HG03442 (cell line): ENCODE data around the gene CYP46A1.

Source experiments
- ATAC-seq: cut with Tn5 transposase; IDR thresholded peaks from one replicate; pipeline ENCODE4 v1.9.1; 2021; ENCODE audit warnings: mild to moderate bottlenecking, moderate library complexity; ENCODE audit not compliant: unreplicated experiment

The CYP46A1 gene

DNA sequence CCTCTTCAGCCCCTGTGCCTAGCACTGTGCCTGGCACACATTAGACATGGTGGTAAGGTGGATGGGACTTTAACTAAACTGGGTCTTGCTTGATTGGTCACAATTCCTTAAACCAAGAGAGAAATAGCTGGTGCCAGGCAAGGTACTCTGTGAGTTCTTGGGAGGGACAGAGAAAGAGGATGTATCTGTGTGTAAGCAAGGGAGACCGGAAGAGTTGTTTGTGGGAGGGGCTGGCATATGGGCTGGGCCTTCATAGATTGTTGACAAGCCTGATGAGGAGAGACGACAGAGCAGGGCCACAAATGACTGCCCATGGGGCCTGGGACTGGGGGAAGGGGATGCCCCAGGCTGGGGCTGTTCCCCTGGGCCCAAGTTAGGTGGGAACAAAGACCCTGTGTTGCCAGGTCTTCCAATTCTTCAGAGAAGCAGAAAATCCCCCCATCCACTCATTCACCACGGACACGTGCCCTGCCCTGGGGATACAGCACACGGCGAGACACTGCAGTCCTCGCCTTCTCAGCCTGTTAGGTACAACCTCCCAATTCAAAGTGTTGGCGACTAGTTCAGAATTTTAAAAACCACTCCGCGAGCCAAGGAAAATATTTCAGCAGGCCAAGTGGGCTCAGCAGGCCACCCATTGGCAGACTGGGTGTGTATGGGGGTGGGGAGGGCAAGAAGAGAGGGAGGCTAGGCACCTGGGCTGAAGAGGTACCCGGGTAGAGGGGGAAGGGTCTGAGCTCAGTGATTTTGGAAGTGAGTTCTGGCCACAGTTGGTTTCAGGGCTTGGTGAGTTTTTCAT lies 11.4 kb upstream of the CYP46A1 start:
- ATAC-seq, result peak; percentile 53

DNA sequence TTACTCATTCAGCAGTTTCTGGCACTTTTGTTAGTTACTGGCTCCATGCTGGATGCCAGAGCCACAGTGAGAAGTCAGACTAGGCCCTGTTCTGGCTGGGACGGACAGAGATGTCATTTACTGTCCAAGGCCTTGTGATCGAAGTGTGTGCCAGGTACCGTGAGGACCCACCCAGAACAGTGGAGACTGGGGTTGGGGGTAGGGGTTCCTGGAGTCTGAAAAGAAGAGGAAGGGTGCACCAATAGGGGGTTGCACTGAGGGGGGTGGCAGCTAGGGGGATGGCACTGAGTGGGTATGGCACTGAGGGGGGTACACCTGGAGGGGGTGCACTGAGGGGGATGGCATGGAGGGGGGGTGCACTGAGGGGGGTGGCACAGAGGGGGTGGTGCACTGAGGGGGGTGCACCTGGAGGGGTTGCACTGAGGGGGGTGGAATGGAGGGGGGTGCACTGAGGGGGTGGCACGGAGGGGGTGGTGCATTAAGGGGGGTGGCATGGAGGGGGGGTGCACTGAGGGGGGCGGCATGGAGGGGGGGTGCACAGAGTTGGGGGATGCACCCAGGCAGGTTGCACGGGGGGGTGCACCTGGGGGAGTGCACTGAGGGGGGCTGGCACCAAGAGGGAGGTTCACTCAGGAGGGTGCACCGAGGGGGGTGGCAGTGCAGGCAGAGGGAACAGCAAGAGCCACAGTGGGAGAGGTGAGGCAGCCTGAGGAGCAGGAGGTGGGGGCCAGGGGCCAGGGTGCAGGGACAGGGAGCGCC lies 10.6 kb upstream of the CYP46A1 start:
- ATAC-seq, result no peak

DNA sequence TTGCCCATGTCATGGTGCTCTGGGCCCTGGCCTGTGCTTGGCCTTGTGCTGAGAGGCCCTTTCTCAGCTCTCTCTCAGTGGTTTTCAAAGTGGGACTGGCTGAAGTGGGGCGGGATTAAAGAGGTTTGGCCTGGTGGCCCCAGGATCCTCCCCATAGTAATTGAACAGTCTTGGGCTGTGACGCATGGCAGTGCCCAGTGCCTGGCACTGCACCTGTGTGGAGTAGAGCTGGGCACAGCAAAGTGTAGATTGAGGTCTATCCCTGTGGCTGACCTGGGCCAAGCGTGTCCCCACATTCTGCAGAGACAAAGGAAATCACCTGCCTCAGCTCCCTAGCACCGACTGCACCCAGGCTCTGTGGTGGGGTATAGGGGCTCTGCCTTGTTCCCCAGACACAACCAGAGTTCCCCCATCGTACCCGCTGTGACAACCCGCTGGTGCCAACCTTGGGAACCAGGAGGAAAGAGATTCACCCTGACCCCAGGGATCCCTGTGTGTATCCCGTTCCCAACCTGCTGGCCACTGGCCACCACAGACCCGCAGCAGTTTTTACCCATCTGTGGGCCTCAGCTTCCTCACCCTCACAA lies 9.9 kb upstream of the CYP46A1 start:
- no peak for ATAC-seq

DNA sequence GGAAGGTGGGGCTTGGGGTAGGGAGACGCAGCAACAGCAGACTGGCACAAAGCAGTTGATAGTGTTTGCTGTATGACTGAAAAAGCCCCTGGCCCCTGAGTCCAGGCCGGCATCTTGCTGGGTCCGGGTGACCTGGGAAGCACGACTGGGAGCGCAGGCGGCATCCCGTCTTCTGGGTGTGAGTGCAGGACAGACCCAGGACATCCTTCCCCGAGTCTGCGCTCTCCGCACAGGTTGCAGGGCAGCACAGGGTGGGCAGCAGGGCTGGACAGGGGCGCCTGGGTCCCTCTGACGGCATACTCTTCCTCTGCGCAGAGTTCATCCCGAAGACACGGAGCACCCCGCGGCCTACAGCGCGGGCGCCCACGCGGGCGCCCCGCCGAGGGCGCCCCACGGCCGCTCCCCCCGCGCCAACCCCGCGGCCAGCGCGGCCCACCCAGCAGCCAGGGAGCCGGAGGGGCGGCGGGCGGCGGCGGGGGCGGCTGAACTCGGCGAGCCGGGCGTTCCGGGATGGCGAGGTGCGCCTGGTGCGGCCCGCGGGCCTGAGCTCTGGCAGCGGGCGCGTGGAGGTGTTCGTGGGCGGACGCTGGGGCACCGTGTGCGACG lies 9.2 kb upstream of the CYP46A1 start:
- ATAC-seq, result no peak

DNA sequence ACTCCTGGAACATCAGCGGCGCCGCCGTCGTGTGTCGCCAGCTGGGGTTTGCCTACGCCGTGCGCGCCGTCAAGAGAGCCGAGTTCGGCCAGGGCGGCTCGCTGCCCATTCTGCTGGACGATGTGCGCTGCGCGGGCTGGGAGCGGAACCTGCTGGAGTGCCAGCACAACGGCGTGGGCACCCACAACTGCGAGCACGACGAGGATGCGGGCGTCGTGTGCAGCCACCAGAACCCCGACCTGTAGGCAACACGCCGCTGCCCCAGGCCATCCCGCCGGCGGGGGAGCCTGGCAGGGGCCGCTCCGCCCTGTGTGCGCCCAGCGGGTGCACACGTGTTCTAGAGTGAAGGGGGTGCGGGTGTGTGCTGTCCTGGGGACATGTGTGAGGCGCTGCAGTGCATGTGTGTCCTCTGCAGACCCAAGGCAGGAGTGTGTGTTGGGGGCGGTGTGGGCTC lies 8.7 kb upstream of the CYP46A1 start:
- no peak for ATAC-seq

DNA sequence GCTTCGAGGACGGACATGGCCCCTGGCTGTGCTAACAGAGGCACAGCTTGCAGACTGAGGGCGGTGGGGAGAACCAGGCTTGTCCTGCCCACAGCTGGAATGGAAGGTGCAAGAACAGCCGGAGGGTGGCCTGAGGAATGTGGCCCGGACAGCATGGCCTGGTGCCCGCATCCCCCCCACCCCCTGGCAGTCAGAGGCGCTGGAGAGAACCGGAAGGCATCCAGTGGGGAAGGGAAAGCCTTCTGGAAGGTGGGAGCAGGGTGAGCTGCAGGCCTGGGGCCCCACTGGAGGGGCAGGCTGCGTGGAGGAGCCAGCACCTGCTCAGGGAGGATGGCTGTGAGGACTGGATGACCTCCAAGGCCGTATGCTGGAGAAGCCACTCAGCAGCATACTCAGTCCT lies 8.1 kb upstream of the CYP46A1 start:
- ATAC-seq, result no peak

DNA sequence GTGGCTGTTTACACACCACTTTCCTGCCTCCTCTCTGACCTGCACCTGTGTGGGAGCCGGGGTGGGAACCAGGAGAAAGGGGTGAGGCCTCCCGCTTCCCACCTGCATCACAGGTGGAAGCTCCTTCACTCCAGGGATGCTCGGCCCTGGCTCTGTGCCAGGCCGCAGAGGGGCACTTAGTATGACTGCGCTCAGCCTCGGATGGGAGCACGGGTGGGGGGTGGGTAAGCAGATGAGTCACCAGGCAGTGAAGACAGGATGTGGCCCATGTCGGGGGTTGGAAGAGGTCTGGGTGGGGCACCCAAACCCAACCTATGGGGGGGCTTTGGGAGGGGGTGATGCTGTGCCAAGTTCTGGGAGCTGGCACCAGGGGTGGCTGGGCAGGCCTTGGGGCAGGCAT lies 7.4 kb upstream of the CYP46A1 start:
- ATAC-seq, result no peak

DNA sequence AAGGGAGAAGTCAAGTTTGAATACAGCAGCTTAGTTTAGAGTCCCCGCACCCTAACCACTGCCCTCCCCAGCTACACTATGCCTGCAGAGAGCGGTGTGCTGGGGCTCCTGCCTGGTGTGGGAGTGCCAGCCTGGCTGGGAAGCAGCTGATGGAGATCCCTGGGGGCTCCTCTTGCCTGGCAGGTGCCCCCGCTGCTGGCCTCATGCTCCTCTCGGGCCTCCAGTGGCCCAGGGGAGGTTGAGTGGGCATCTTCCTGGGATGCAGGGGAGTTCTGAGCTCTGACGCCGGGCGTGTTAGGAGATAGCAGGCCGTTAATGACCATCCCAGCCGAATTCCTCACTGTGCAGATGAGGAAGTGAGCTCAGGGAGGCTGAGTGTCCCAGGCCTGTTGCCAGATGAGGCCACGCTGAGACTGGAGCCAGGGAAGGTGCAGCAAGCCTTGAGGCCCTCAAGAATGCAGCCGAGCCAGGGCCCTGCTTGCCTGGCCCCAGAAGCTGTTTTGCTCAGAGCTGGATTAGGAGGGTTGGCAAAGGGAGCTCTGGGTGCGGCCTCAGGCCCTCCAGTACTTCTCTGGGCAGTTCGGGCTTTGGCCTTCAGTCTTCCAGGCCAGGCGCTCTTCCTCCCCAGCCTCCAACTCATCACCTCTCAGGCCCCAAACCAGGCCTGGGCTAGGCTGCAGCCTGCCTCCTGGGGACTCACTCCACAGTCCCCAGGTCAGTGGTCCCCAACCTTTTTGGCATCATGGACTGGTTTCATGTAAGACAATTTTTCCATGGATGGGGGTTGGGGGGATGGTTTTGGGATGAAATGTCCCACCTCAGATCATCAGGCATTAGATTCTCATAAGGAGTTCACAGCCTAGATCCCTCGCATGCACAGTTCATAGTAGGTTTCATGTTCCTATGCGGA lies 6.6 kb upstream of the CYP46A1 start:
- ATAC-seq, result no peak

DNA sequence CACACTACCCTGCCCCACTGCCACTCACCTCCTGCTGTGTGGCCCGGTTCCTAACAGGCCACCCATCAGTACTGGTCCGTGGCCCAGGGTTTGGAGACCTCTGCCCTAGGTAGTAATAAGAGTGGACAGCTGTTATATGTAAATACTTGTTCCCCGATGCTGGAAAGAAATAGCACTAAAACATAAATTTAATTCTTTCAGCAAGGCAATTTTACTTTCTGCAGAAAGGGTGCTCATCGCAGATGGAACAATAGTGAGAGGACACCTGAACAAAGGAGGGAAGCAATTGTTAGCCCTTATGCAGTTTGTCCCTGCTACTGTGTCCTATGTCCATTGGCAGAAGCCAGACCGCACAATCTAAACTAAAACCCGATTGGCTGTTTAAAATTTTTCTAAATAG lies 5.9 kb upstream of the CYP46A1 start:
- ATAC-seq, result no peak

DNA sequence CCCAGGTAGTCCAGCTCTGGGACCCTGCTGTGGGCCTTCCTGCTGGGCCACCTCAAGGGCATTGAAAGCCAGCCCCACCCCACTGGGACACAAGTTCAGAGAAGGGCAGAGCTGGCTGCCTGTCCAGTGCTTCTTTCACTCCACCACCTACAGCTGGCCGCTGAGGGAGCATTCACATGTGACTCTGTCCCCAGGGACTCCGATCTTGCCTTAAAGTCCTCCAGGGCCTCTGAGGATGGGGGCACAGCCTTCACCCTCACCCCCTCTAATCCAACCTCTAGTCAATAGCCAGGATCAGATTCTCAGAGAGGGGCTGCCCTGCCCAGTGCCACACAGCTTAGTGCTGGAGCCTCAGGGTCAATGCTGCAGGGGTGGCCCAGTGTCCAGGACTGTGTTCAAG lies 5.0 kb upstream of the CYP46A1 start:
- no peak for ATAC-seq

DNA sequence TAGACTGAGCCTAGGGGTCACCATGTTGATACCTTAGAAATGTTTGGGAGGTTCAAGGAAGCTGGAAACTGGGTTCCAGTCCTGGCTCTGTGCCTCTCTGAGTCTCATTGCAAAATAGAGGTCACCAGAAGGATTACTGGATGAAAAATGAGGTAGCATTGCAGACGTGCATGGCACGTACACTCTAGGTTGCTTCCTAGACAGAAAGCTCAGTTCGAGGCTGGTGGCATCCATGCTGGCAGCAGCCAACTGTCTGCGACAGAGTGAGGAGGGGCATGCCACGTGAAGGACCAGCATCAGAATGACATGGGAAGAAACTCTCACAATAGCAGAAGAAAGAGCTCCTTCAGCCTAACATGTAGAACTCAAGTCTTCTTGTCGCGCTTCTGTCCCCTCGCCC lies 4.6 kb upstream of the CYP46A1 start:
- no peak for ATAC-seq

DNA sequence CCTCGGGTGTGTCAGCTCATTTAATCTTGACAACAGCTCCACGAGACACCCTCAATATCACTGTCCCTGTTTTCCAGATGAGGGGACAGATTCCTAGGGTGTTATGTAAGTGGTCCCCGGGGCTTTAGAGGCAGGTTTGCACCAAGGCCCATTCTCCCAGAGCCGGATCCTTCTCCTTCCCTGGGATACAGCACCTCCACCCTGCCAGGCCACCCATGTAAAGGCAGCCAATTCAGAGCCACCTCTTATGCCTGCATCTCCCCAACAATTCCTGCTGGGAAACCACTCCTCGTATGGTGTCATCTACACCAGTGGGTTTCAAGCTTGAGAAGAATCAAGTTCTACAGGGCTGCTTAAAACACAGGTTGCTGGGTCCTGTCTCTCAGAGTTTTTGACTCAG lies 4.1 kb upstream of the CYP46A1 start:
- ATAC-seq, result no peak

DNA sequence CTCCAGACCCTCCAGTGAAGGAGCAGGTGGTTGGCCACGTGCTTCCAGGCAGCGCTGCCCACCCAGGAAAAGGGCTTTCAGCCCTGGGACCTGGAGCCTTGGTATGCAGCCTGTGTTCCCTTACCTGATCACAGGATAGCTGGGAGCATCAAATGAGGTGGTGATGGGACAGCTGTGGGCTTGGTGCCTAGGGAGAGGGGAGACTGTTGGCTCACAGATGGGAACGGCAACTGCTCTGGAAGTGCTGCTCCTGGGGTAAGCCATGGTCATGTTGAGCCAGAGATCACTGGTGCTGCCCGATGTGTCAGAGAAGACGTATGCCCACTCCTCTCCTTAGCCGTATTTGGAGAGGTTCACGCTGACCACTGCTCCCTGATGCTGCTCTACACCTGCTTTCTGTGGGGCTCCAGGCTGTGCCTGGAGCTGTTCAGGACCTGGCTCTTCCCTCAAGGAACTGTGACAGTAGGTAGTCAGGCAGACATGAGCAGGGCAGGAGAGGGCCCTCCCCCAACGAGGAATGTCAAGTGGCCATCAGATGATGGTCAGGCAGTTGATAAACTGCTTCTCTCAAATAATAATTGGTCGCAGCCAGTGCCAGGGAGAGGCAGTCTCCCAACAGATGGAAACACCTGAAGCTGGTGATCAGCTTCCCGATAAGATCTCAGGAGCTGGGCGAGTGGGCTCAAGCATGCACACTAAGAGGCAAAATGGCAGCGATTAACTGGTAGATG lies 2.8 kb upstream of the CYP46A1 start:
- no peak for ATAC-seq

DNA sequence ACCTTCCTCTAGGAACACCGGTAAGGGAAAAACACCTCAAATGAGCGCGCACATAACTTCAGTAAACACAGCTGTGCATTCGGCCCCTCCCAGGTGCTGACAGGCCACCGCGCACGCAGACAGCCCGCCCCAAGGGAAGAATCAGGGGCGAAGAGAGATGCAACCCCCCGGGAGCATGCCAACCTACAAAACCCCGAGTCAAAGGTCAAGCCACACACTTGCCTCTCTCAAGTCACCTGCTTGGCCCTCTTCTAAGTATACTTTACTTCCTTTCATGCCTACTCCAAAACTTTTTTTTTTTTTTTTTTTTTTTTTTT lies 2.3 kb upstream of the CYP46A1 start:
- ATAC-seq, result no peak

DNA sequence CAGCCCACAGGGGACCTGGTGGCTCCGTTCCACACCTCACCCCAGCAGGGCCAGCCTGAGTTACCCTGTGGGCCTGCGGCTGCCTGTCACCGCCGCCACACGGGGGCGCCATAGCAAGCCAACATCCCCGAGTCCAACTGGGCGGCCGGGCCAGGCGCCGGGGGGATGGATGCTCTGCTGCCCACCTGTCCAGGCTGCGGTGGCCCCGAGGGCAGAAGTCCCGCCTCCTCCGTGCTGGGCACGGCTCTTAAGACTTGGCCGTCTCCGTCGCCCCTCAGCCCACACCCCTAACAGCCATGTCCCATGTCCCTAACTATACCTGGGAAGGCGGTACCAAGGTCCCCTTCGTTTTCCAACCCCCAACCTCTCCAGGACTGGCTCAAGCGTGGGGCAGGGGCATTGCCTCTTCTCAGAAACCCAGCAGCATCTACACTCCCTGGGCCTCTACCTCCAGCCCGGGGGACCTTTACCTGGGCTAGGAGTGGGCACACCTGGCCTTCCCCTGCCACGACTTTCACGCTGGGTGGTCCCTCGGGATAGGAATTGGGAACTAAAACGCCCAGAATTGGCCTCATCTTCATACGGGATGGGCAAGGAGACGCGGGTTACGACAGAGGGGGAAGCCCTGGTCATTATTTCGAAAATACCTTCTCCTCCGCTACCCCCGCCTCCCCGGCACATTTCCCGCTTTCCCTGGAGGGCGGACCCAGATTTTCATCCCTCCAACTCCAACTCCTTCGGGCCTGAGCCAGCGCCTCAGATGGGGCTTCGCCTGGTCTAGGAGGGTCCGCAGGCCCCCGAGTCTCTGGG lies 1.1 kb upstream of the CYP46A1 start:
- peak; percentile 29 for ATAC-seq

DNA sequence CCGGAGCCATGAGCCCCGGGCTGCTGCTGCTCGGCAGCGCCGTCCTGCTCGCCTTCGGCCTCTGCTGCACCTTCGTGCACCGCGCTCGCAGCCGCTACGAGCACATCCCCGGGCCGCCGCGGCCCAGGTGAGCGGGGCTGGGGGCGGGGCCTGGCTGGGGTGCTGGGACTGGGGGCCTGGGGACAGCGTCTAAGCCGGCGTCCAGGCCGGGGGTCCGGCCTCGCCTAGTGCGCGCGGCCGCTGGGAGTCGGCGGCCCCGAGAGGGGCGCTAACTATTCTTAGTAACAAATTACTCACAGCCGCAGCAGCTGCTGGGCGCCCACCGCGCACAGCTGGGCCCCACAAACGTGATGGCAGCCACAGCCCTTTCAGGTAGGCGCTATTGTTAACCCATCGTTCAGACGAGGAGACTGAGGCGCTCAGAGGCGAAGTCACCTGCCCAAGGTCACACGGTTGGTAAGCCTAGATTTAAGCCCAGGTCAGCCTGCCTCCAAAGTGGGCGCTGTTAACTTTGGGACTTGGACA lies 374 bp downstream of the CYP46A1 start:
- ATAC-seq, result peak; percentile 26

DNA sequence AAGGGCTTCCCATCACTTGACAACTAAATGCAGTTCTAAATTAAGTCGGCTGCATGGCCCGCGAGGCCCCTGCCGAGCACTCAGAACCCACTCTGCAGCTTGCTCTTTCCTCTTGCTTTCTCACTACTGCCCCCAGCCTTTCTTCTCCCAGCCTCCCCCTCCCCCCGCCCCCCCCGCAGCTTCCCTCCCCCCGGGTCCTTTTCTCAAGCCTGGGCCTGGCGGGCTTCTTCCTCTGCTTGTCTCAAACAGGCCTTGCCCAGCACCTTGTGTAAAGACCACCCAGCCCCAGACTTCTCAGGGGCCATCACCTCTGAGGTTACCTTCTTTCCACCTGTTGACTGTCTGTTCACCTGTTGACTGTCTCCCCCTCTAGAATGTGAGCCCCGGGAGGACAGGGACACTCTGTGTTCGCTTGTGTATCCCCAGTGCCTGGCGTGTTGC lies 1.1 kb downstream of the CYP46A1 start:
- no peak for ATAC-seq

DNA sequence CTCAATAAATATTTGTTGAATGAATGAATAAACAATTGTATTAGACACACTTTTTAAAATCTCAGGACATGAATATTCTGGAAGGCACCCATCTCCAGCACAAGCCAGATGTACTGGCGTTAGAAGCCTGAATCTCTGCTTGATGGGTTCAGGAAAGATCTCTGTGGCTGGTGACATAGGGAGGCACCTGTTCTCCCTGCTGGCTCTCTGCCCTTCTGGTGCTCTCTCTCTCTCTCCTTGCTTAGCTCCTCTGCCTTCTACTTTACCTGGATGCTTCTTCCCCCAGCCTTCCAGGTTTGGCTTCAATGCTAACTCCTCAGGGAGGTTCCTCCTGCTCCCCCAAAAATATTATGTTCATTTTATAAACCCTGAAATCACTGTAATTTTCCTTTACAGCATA lies 1.5 kb downstream of the CYP46A1 start:
- ATAC-seq, result no peak
